K562 (cell line): ENCODE results near the gene MGAT4B. TPM values are rescaled to one million over a fixed set of nuclear protein-coding genes. Genes with fewer than 3 reads are reported as not detected.

ENCODE experiments used
- ATAC-seq: fragments of 200-7000 bp; cut with Tn5 transposase; 3 replicates; pipeline ENCODE4 v1.9.1; 2020; ENCODE audit warnings: moderate library complexity
- BruUV-seq: library from RNA; stranded (reverse); fragments of 400-500 nt; replicated peaks from 2 replicates; lab custom pipeline; 2021; lab: Mats Ljungman, UMichigan
- CTCF ChIA-PET: fragments of 300-600 bp; formaldehyde crosslinking; extraction: SDS; loops from one replicate; lab custom pipeline; 2021; ENCODE audit warnings: low intra/inter-chr PET ratio; lab: Yijun Ruan, JAX
- POLR2A ChIA-PET: fragments of 300-600, 350-650 bp; sonication (Branson Sonifier 250); formaldehyde crosslinking; extraction: SDS; loops from one replicate; lab custom pipeline; 2021; ENCODE audit warnings: antibody characterized with exemption, inconsistent platforms; lab: Yijun Ruan, JAX
- DNase-seq, 4 experiments: peaks; one replicate each; pipeline versions ENCODE4 v3.0.0 to v3.0.0-alpha.2; 2011 to 2018; ENCODE audit warnings: low spot score in 3 of 4, mixed read lengths in 3 of 4; ENCODE audit errors: extremely low read depth in 1 of 4
- FAIRE-seq: peaks from 2 replicates; lab custom pipeline; 2011; peaks lifted over from hg19 to GRCh38; lab: Jason Lieb, UNC
- H2AFZ ChIP-seq: 2 replicates; pipeline ENCODE4 v1.6.0; 2011; ENCODE audit warnings: low read depth, low read length, control low read depth, inconsistent platforms
- H3K27ac ChIP-seq: fragments of 200-600 bp; 3 replicates; pipeline ENCODE4 v1.8.0; 2011; ENCODE audit warnings: low read depth, mild to moderate bottlenecking, control low read depth, inconsistent platforms, low read length, moderate library complexity, mixed read lengths; ENCODE audit errors: extremely low read depth
- H3K27me3 ChIP-seq, 2 experiments: fragments of 300-600 bp in 1 of 2; 2 replicates in 1 of 2; 3 replicates in 1 of 2; pipeline versions ENCODE4 v1.6.0 to v1.8.0; 2011; ENCODE audit warnings: inconsistent platforms in 2 of 2, low read length in 2 of 2, mild to moderate bottlenecking in 1 of 2, mixed read lengths in 1 of 2, moderate library complexity in 1 of 2; ENCODE audit not compliant: control insufficient read depth in 2 of 2, insufficient read depth in 2 of 2
- H3K36me3 ChIP-seq: fragments of 300-600 bp; 3 replicates; pipeline ENCODE4 v1.8.0; 2011; ENCODE audit warnings: mild to moderate bottlenecking, low read length, inconsistent platforms; ENCODE audit not compliant: control insufficient read depth, insufficient read depth
- H3K4me1 ChIP-seq, 2 experiments: fragments of 200-600 bp in 1 of 2; replicated peaks in 1 of 2; 2 replicates in 1 of 2; 3 replicates in 1 of 2; pipeline versions ENCODE4 v1.5.1 to v1.8.0; 2011; ENCODE audit warnings: inconsistent platforms in 2 of 2, low read length in 2 of 2, mild to moderate bottlenecking in 1 of 2, mixed read lengths in 1 of 2, moderate library complexity in 1 of 2; ENCODE audit not compliant: control insufficient read depth in 2 of 2, insufficient read depth in 2 of 2
- H3K4me2 ChIP-seq: 2 replicates; pipeline ENCODE4 v1.6.1; 2011; ENCODE audit warnings: low read length, control low read depth, inconsistent platforms, mixed read lengths; ENCODE audit not compliant: insufficient read depth
- H3K4me3 ChIP-seq: fragments of 200-600 bp; sonication (generic), shearing (Covaris generic); 2 replicates; pipeline ENCODE4 v1.5.1; 2016; ENCODE audit warnings: control low read depth, inconsistent platforms
- H3K79me2 ChIP-seq: fragments of 200-600 bp; 3 replicates; pipeline ENCODE4 v1.8.0; 2011; ENCODE audit warnings: low read length, inconsistent platforms; ENCODE audit not compliant: control insufficient read depth, insufficient read depth
- H3K9ac ChIP-seq, 2 experiments: 2 replicates each; pipeline versions ENCODE4 v1.6.0 to v1.6.1; 2011; ENCODE audit warnings: low read depth in 2 of 2, low read length in 2 of 2, control low read depth in 1 of 2, inconsistent platforms in 1 of 2, mild to moderate bottlenecking in 1 of 2, mixed read lengths in 1 of 2; ENCODE audit not compliant: insufficient read depth in 1 of 2
- H3K9me1 ChIP-seq: one replicate; pipeline ENCODE4 v1.6.0; 2011; ENCODE audit warnings: inconsistent platforms, mild to moderate bottlenecking, low read length, moderate library complexity; ENCODE audit not compliant: control insufficient read depth, insufficient read depth
- H3K9me3 ChIP-seq: replicated peaks from 2 replicates; pipeline ENCODE4 v1.5.1; 2011; ENCODE audit warnings: low read depth, low read length, inconsistent platforms; ENCODE audit not compliant: control insufficient read depth, insufficient read depth
- H4K20me1 ChIP-seq: replicated peaks from 2 replicates; pipeline ENCODE4 v1.6.1; 2011; ENCODE audit warnings: low read length, inconsistent platforms, mixed read lengths; ENCODE audit not compliant: control insufficient read depth, insufficient read depth
- CEBPZ ChIP-seq: fragments of 150-350 bp; IDR thresholded peaks from 2 replicates; pipeline ENCODE4 v1.6.1; 2014; ENCODE audit warnings: low read depth, mild to moderate bottlenecking, low read length, borderline replicate concordance
- FOXM1 ChIP-seq, 2 experiments: fragments of 450-650 bp in 1 of 2; sonication (generic) in 1 of 2; formaldehyde crosslinking in 1 of 2; IDR thresholded peaks; 2 replicates each; pipeline versions ENCODE4 v1.6.1 to v1.9.0; 2017 to 2022; ENCODE audit warnings: low read depth in 2 of 2, mild to moderate bottlenecking in 2 of 2, missing genetic modification reagents in 1 of 2, moderate library complexity in 1 of 2
- PHF21A ChIP-seq: fragments of 450-650 bp; IDR thresholded peaks from 2 replicates; pipeline ENCODE4 v1.6.1; 2017; ENCODE audit warnings: low read depth, borderline replicate concordance
- XRCC3 ChIP-seq: fragments of 450-650 bp; IDR thresholded peaks from 2 replicates; pipeline ENCODE4 v1.6.1; 2017; ENCODE audit warnings: mild to moderate bottlenecking, moderate library complexity
- ZNF57 ChIP-seq: fragments of 450-650 bp; formaldehyde crosslinking; IDR thresholded peaks from 2 replicates; pipeline ENCODE4 v1.4.0; 2020; ENCODE audit warnings: mild to moderate bottlenecking, moderate library complexity
- WGBS: fragments of 100-300 bp; shearing (Covaris generic); methylation state at CpG from one replicate; pipeline ENCODE4 v1.1.6; 2016; ENCODE audit warnings: low coverage, mixed read lengths; ENCODE audit not compliant: insufficient coverage; ENCODE audit errors: missing lambda C conversion rate; 5-methylcytosine and 5-hydroxymethylcytosine counted together
- in situ Hi-C: fragments of 300-500 bp; cut with MboI; formaldehyde crosslinking; loops from 4 replicates; pipeline ENCODE4 v1.15.0; 2018; ENCODE audit warnings: inconsistent platforms, mixed read lengths
- intact Hi-C: fragments of 100-400 bp; cut with micrococcal nuclease; formaldehyde crosslinking; loops from 2 replicates; pipeline ENCODE4 v1.14.2; 2022
- polyA plus RNA-seq, 8 experiments: library from polyadenylated mRNA; depleted of rRNA in 4 of 8; stranded (reverse) in 5 of 8; unstranded in 3 of 8; fragments of >200 nt; fragmentation: Nextera tagmentation in 2 of 8; fragmentation: Illumina TruSeq in 1 of 8; extraction: Ambion mirVana in 2 of 8; extraction: Trizol in 1 of 8; gene quantifications; 2 replicates each; pipeline versions ENCODE4 v1.2.1 to v1.2.3, GENCODE V29; 2011 to 2014; ENCODE audit warnings: inconsistent platforms in 1 of 8, missing spikeins in 1 of 8
- total RNA-seq, 7 experiments: library from RNA; depleted of rRNA in 6 of 7; stranded (reverse); fragments of >200 nt in 6 of 7; fragmentation: Illumina TruSeq in 2 of 7; extraction: Trizol in 2 of 7; gene quantifications; 2 replicates each; pipeline versions ENCODE4 v1.2.1 to v1.2.3, GENCODE V29; 2011 to 2021; ENCODE audit warnings: low replicate concordance in 1 of 7

MGAT4B gene
- total and polyA plus RNA-seq, 9 of the 15 experiments (the other 6 are each of a cell fraction or from before 2014, with no cell fraction given): 0.34 to 133 (median 75.4) TPM

DNA sequence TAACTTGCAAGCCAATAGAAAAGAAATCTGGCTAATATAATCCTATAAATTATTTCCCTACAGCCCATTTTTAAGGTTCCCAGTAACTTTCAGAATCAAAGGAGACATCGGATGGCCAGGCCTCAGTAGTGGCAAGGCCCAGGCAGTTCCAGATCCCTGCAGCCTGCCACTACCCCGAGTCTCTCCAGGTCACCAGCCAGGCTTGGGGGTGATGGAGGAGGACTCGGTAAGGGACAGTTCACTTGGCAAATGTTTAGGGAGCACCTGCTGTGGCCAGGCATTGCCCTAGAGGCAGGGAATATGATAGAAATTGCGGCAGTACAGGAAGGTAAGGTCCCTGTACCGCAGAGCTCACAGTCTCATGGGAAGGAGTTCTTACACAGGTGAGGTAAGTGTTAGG is 28.1 kb downstream of the MGAT4B start:
- peaks cover 0 to 6% of the 10 kb centered on the region in 2 experiments; a peak in 1 of 5 replicates for H3K4me1 ChIP-seq
- in situ Hi-C loops: no loop called here

More for the DNA sequence above, 28.1 kb downstream of the MGAT4B start:
- no peak overlapping the region for H3K4me3 ChIP-seq
- intact Hi-C loops: no loop called here
- H3K4me2 ChIP-seq: no peak overlapping the region
- H4K20me1 ChIP-seq: no peaks in the 10 kb centered on the region
- WGBS: 85% methylated on average over 5 of the region's 5 CpGs
- ATAC-seq (no peak), FAIRE-seq (no peak), DNase-seq (no peak)
- peaks cover 8% of the 10 kb centered on the region for H3K9me1 ChIP-seq
- TF ChIP-seq ZNF57 (CRISPR knock-in tag) (no peak), CEBPZ (no peak), PHF21A (no peak), FOXM1 (IDR thresholded peaks at IDR 0.05; ENCODE audit: low read depth) (no peak), FOXM1 (CRISPR knock-in tag; IDR thresholded peaks at IDR 0.05; ENCODE audit: low read depth) (no peak), XRCC3 (no peak)
- H3K27me3 ChIP-seq: no peaks in the 10 kb centered on the region
- CTCF ChIA-PET: no interaction called here
- POLR2A ChIA-PET: interaction anchor here (1.6 kb wide), 1 partner anchor 13 kb away, joined by 5 read pairs; no protein-coding TSS in a partner anchor
- H3K36me3 ChIP-seq: peaks cover 52% of the 10 kb centered on the region
- no peak overlapping the region for H3K9ac ChIP-seq
- H2AFZ ChIP-seq: no peak overlapping the region
- H3K79me2 ChIP-seq: no peaks in the 10 kb centered on the region
- H3K9me3 ChIP-seq: no peaks in the 10 kb centered on the region
- no peak overlapping the region for H3K27ac ChIP-seq
- BruUV-seq: no TSS peak
